Tibial nerve (tissue), 4 donors: ENCODE results near the gene LAMB2. TPM values are rescaled to one million over a fixed set of nuclear protein-coding genes. Genes with fewer than 3 reads are reported as not detected.

Source experiments
- DNase-seq, 2 donors: peaks; one replicate each; pipeline ENCODE4 v3.0.0-alpha.2; 2019; ENCODE audit warnings: low spot score in 2 of 2
- H3K27ac ChIP-seq, 4 donors: fragments of 200-600 bp; sonication (generic) in 3 of 4; one replicate each; pipeline ENCODE4 v1.5.1; 2017 to 2019; ENCODE audit warnings: mild to moderate bottlenecking in 1 of 4
- H3K27me3 ChIP-seq, 2 donors: fragments of 200-600 bp; sonication (generic) in 1 of 2; one replicate each; pipeline versions ENCODE4 v1.5.1 to v1.6.0; 2017 to 2019
- H3K36me3 ChIP-seq, 3 donors: fragments of 200-600 bp; sonication (generic); one replicate each; pipeline ENCODE4 v1.5.1; 2018 to 2019
- H3K4me1 ChIP-seq, 4 donors: fragments of 200-600 bp; sonication (generic) in 3 of 4; one replicate each; pipeline ENCODE4 v1.5.1; 2017 to 2019
- H3K4me3 ChIP-seq, 4 donors: fragments of 200-600 bp; sonication (generic) in 3 of 4; one replicate each; pipeline ENCODE4 v1.5.1; 2017 to 2019; ENCODE audit warnings: mild to moderate bottlenecking in 1 of 4, moderate library complexity in 1 of 4
- H3K9me3 ChIP-seq, 4 donors: fragments of 200-600 bp; sonication (generic) in 3 of 4; one replicate each; pipeline ENCODE4 v1.5.1; 2017 to 2019
- CTCF ChIP-seq, 5 experiments: fragments of 200-600 bp in 3 of 5; fragments of 450-650 bp in 2 of 5; sonication (generic) in 3 of 5; IDR thresholded peaks; one replicate each; pipeline ENCODE4 v1.5.1; 2016 to 2019; ENCODE audit warnings: antibody characterized with exemption in 5 of 5, mild to moderate bottlenecking in 3 of 5, moderate library complexity in 2 of 5
- EP300 ChIP-seq, 2 donors: sonication (generic); formaldehyde crosslinking; IDR thresholded peaks; one replicate each; pipeline ENCODE4 v1.6.1; 2017; ENCODE audit warnings: antibody characterized with exemption in 2 of 2, mild to moderate bottlenecking in 1 of 2
- POLR2A ChIP-seq, 2 donors: fragments of 450-650 bp; IDR thresholded peaks; one replicate each; pipeline ENCODE4 v1.6.1; 2017; ENCODE audit warnings: antibody characterized with exemption in 2 of 2, mild to moderate bottlenecking in 2 of 2, moderate library complexity in 2 of 2
- WGBS, 2 donors: methylation state at CpG; one replicate each; pipeline ENCODE4 v1.1.5; 2018; 5-methylcytosine and 5-hydroxymethylcytosine counted together
- total RNA-seq, 4 donors: library from RNA; depleted of rRNA; stranded (reverse); fragments of >200 nt; gene quantifications; one replicate each; pipeline ENCODE4 v1.1.0, GENCODE V29; 2016

LAMB2 gene
- total RNA-seq, 4 donors from 2014 or later, result 589 to 844 (median 649) TPM

- Histone ChIP-seq H3K27ac (no peak overlapping the region), H3K9me3 (no peaks in the 10 kb centered on the region), H3K4me1 (peaks cover 0 to 20% (median 6%) of the 10 kb centered on the region in 4 donors), H3K4me3 (no peak overlapping the region), H3K36me3 (peaks cover 9 to 71% (median 24%) of the 10 kb centered on the region in 3 donors), H3K27me3 (no peaks in the 10 kb centered on the region)
- WGBS, 2 donors, result 44 to 74% methylated on average over 5 of the region's 5 CpGs
- TF ChIP-seq EP300 (IDR thresholded peaks at IDR 0.05), result no peak
- TF ChIP-seq CTCF (IDR thresholded peaks at IDR 0.05), result no peak
- no peak for TF ChIP-seq POLR2A (IDR thresholded peaks at IDR 0.05)
- DNase-seq, result no peak
Observed at GRCh38 chr3:49098429-49098828, 34.4 kb downstream of the LAMB2 start.

GRCh38 chr3:49093853-49094767 is 38.7 kb downstream of the LAMB2 start, which contains the start of gene QRICH1:
Gene QRICH1 (minus strand): TSS chr3:49094071. CDS start chr3:49077017, 17,054 bp downstream.
- DNase-seq, result peak; percentile 97
- WGBS, 2 donors, result 0 to 1% methylated on average over 6 to 50 of the region's 65 CpGs
- Histone ChIP-seq H3K9me3 (no peaks in the 10 kb centered on the region), H3K36me3 (peaks cover 0 to 36% (median 2%) of the 10 kb centered on the region in 3 donors), H3K27me3 (no peaks in the 10 kb centered on the region), H3K4me1 (peaks cover 0 to 52% (median 30%) of the 10 kb centered on the region in 4 donors), H3K27ac (peak within 1 kb of the TSS; percentile 80 to 96 (median 94)), H3K4me3 (peak within 1 kb of the TSS; percentile 76 to 94 (median 86))
- TF ChIP-seq CTCF (IDR thresholded peaks at IDR 0.05) (peak; percentile 21 to 84 (median 42)), POLR2A (IDR thresholded peaks at IDR 0.05) (peak; percentile 72 to 77), EP300 (IDR thresholded peaks at IDR 0.05) (peak in 1 of 2 donors; percentile 88)

GRCh38 chr3:49092938-49093852 is 39.7 kb downstream of the LAMB2 start:
- TF ChIP-seq POLR2A (IDR thresholded peaks at IDR 0.05), result no peak
- no peak for TF ChIP-seq EP300 (IDR thresholded peaks at IDR 0.05)
- TF ChIP-seq CTCF (IDR thresholded peaks at IDR 0.05), result no peak
- 0 to 1% methylated on average over 30 to 56 of the region's 86 CpGs for WGBS, 2 donors
- H3K4me3 ChIP-seq, result peak overlapping the region; percentile 76 to 94 (median 86)
- no peaks in the 10 kb centered on the region for H3K27me3 ChIP-seq
- peak overlapping the region; percentile 80 to 96 (median 94) for H3K27ac ChIP-seq
- peak; percentile 60 to 67 for DNase-seq
- H3K4me1 ChIP-seq, result peaks cover 0 to 59% (median 30%) of the 10 kb centered on the region in 4 donors
- H3K36me3 ChIP-seq, result peaks cover 0 to 26% (median 0%) of the 10 kb centered on the region in 3 donors
- H3K9me3 ChIP-seq, result no peaks in the 10 kb centered on the region

- Histone ChIP-seq H3K27ac (no peak overlapping the region), H3K4me3 (no peak overlapping the region), H3K27me3 (no peaks in the 10 kb centered on the region), H3K9me3 (no peaks in the 10 kb centered on the region), H3K36me3 (peaks cover 0 to 36% (median 4%) of the 10 kb centered on the region in 3 donors), H3K4me1 (peaks cover 0 to 17% (median 0%) of the 10 kb centered on the region in 4 donors)
- no peak for DNase-seq
- TF ChIP-seq CTCF (IDR thresholded peaks at IDR 0.05), result no peak
- no peak for TF ChIP-seq POLR2A (IDR thresholded peaks at IDR 0.05)
- no peak for TF ChIP-seq EP300 (IDR thresholded peaks at IDR 0.05)
- WGBS, 2 donors, result 92 to 93% methylated on average over 8 of the region's 8 CpGs
Observed at GRCh38 chr3:49081429-49081828, 51.4 kb downstream of the LAMB2 start.
